Spleen (tissue), 7 donors: ENCODE data around the gene RBMS3.

Experiments used
- CTCF ChIP-seq, 11 experiments: fragments of 200-600 bp in 7 of 11; fragments of 450-650 bp in 4 of 11; sonication (generic) in 4 of 11; IDR thresholded peaks in 8 of 11; conservative IDR thresholded peaks in 3 of 11; 1 replicate in 7 of 11; 2 replicates in 4 of 11; pipeline versions ENCODE4 v1.4.0 to v1.8.0; 2016 to 2021; ENCODE audit warnings: antibody characterized with exemption in 11 of 11, inconsistent platforms in 4 of 11, mild to moderate bottlenecking in 1 of 11
- POLR2A ChIP-seq, 3 donors: fragments of 450-650 bp; IDR thresholded peaks; one replicate each; pipeline ENCODE4 v1.5.1; 2017; ENCODE audit warnings: antibody characterized with exemption in 3 of 3, mild to moderate bottlenecking in 1 of 3
- donor health status: DM: no; HTN: no; CAD: no; lungs with moderate emphysema.
- donor health status: DM: no; HTN: no; CAD: no.
- donor health status: DM: no; HTN: no; CAD: no.

GRCh38 chr3:29936766-29937165 lies 655.9 kb downstream of the RBMS3 start:
- TF ChIP-seq CTCF (IDR thresholded peaks at IDR 0.05 in 8 of 11, conservative IDR thresholded peaks at IDR 0.05 in 3 of 11): no peak
- no peak for TF ChIP-seq POLR2A (IDR thresholded peaks at IDR 0.05)
